OCI-LY3 (cell line): ENCODE data around the gene CD247.

Experiments
- H2AFZ ChIP-seq: fragments of 200-600, 300-600 bp; shearing (Covaris generic); 2 replicates; pipeline ENCODE4 v1.6.0; 2014; ENCODE audit warnings: antibody characterized with exemption, low read depth, low read length
- H3K27ac ChIP-seq: fragments of 200-600, 300-600 bp; sonication (generic); 2 replicates; pipeline ENCODE4 v1.5.1; 2014; ENCODE audit warnings: mild to moderate bottlenecking, low read length, moderate library complexity, mixed read lengths
- H3K27me3 ChIP-seq: fragments of 200-600, 300-600 bp; sonication (generic); 2 replicates; pipeline ENCODE4 v1.6.1; 2014; ENCODE audit warnings: low read depth, low read length, mixed read lengths
- H3K36me3 ChIP-seq: fragments of 200-600, 300-600 bp; sonication (generic); replicated peaks from 2 replicates; pipeline ENCODE3; 2014; ENCODE audit warnings: low read depth, low read length, mixed read lengths
- H3K4me1 ChIP-seq: fragments of 300-600, 200-600 bp; sonication (generic); 2 replicates; pipeline ENCODE4 v1.6.1; 2014; ENCODE audit warnings: low read length, mixed read lengths
- H3K4me2 ChIP-seq: fragments of 200-600, 300-600 bp; sonication (generic); 2 replicates; pipeline ENCODE4 v1.6.1; 2014; ENCODE audit warnings: low read length, mixed read lengths
- H3K4me3 ChIP-seq: fragments of 300-600, 200-600 bp; sonication (generic); 2 replicates; pipeline ENCODE4 v1.5.1; 2014; ENCODE audit warnings: antibody characterized with exemption, mild to moderate bottlenecking, low read length, moderate library complexity
- H3K79me2 ChIP-seq: fragments of 300-600, 200-600 bp; shearing (Covaris generic); 2 replicates; pipeline ENCODE4 v1.6.1; 2014; ENCODE audit warnings: mild to moderate bottlenecking, low read length, mixed read lengths
- H3K9ac ChIP-seq: fragments of 300-600, 200-600 bp; shearing (Covaris generic); 2 replicates; pipeline ENCODE4 v1.6.0; 2014; ENCODE audit warnings: mild to moderate bottlenecking, low read length, moderate library complexity
- H3K9me3 ChIP-seq: fragments of 200-600, 300-600 bp; shearing (Covaris generic); 2 replicates; pipeline ENCODE4 v1.6.1; 2014; ENCODE audit warnings: low read length, mixed read lengths; ENCODE audit not compliant: insufficient read depth
- H4K20me1 ChIP-seq: fragments of 200-600, 300-600 bp; sonication (generic); 2 replicates; pipeline ENCODE4 v1.6.1; 2016; ENCODE audit warnings: low read length, mixed read lengths; ENCODE audit not compliant: insufficient read depth
- CTCF ChIP-seq: fragments of 200-600, 300-600 bp; sonication (generic); IDR thresholded peaks from 2 replicates; pipeline ENCODE4 v1.5.1; 2014; ENCODE audit warnings: antibody characterized with exemption, low read length, low read depth
- EZH2phosphoT487 ChIP-seq: fragments of 200-600 bp; shearing (Covaris generic); IDR thresholded peaks from 2 replicates; pipeline ENCODE4 v1.6.1; 2018; ENCODE audit warnings: antibody characterized with exemption, mixed run types, low read depth

The CD247 gene

GRCh38 chr1:167499106-167499505, 19.2 kb downstream of the CD247 start:
- peak overlapping the region; percentile 46 for H3K4me3 ChIP-seq
- no peaks in the 10 kb centered on the region for H3K36me3 ChIP-seq
- no peak overlapping the region for H2AFZ ChIP-seq
- no peaks in the 10 kb centered on the region for H3K79me2 ChIP-seq
- peaks cover 81% of the 10 kb centered on the region for H3K27me3 ChIP-seq
- H4K20me1 ChIP-seq: peaks cover 23% of the 10 kb centered on the region; the same call in 1 of the 2 replicates
- peak overlapping the region; percentile 78 for H3K4me2 ChIP-seq
- no peak overlapping the region for H3K9ac ChIP-seq
- TF ChIP-seq EZH2phosphoT487 (no peak), CTCF (peak; percentile 10; the same call in 1 of the 2 replicates)
- H3K4me1 ChIP-seq: peaks cover 40% of the 10 kb centered on the region
- no peak overlapping the region for H3K27ac ChIP-seq
- H3K9me3 ChIP-seq: no peaks in the 10 kb centered on the region

GRCh38 chr1:167496797-167497619, 21.3 kb downstream of the CD247 start:
- H3K27me3 ChIP-seq: peaks cover 79% of the 10 kb centered on the region
- H3K79me2 ChIP-seq: no peaks in the 10 kb centered on the region
- no peak overlapping the region for H3K4me2 ChIP-seq
- H3K9me3 ChIP-seq: no peaks in the 10 kb centered on the region
- H3K27ac ChIP-seq: no peak overlapping the region
- H2AFZ ChIP-seq: no peak overlapping the region
- peaks cover 17% of the 10 kb centered on the region; the same call in 1 of the 2 replicates for H4K20me1 ChIP-seq
- peaks cover 34% of the 10 kb centered on the region for H3K4me1 ChIP-seq
- no peak overlapping the region for H3K4me3 ChIP-seq
- TF ChIP-seq EZH2phosphoT487: no peak
- TF ChIP-seq CTCF: no peak
- no peaks in the 10 kb centered on the region for H3K36me3 ChIP-seq
- H3K9ac ChIP-seq: no peak overlapping the region

- Histone ChIP-seq H3K4me2 (no peak overlapping the region), H2AFZ (no peak overlapping the region), H3K9me3 (no peaks in the 10 kb centered on the region), H3K27me3 (peaks cover 66% of the 10 kb centered on the region), H3K4me1 (no peaks in the 10 kb centered on the region), H3K9ac (no peak overlapping the region), H3K4me3 (no peak overlapping the region), H3K36me3 (no peaks in the 10 kb centered on the region), H3K79me2 (no peaks in the 10 kb centered on the region), H4K20me1 (no peaks in the 10 kb centered on the region), H3K27ac (no peak overlapping the region)
- TF ChIP-seq CTCF (no peak), EZH2phosphoT487 (no peak)
These were observed 25.0 kb downstream of the CD247 start for GRCh38 chr1:167493372-167493771.

- H4K20me1 ChIP-seq: no peaks in the 10 kb centered on the region
- no peak overlapping the region for H3K27ac ChIP-seq
- no peak overlapping the region for H3K9ac ChIP-seq
- no peak overlapping the region for H3K4me3 ChIP-seq
- no peak for TF ChIP-seq CTCF
- no peak for TF ChIP-seq EZH2phosphoT487
- no peak overlapping the region for H2AFZ ChIP-seq
- no peak overlapping the region for H3K4me2 ChIP-seq
- peaks cover 62% of the 10 kb centered on the region for H3K27me3 ChIP-seq
- no peaks in the 10 kb centered on the region for H3K9me3 ChIP-seq
- no peaks in the 10 kb centered on the region for H3K4me1 ChIP-seq
- no peaks in the 10 kb centered on the region for H3K36me3 ChIP-seq
- no peaks in the 10 kb centered on the region for H3K79me2 ChIP-seq
These were observed 25.8 kb downstream of the CD247 start for GRCh38 chr1:167492481-167492910.
